Testis (tissue), 2 donors: ENCODE data around the gene TMEM81.

ENCODE experiments used
- CTCF ChIP-seq, 3 experiments: fragments of 450-650 bp in 2 of 3; fragments of 200-600 bp in 1 of 3; sonication (generic) in 1 of 3; IDR thresholded peaks; one replicate each; pipeline ENCODE4 v1.5.1; 2016 to 2019; ENCODE audit warnings: antibody characterized with exemption in 3 of 3, mild to moderate bottlenecking in 2 of 3, moderate library complexity in 1 of 3
- POLR2A ChIP-seq: fragments of 450-650 bp; IDR thresholded peaks from one replicate; pipeline ENCODE4 v1.6.1; 2017; ENCODE audit warnings: antibody characterized with exemption, mild to moderate bottlenecking, moderate library complexity

- TF ChIP-seq CTCF (IDR thresholded peaks at IDR 0.05): no peak
- no peak for TF ChIP-seq POLR2A
Observed at GRCh38 chr1:205074513-205074912, 9.7 kb downstream of the TMEM81 start.
